ENCODE data around the gene VPS35L.

VPS35L gene

DNA sequence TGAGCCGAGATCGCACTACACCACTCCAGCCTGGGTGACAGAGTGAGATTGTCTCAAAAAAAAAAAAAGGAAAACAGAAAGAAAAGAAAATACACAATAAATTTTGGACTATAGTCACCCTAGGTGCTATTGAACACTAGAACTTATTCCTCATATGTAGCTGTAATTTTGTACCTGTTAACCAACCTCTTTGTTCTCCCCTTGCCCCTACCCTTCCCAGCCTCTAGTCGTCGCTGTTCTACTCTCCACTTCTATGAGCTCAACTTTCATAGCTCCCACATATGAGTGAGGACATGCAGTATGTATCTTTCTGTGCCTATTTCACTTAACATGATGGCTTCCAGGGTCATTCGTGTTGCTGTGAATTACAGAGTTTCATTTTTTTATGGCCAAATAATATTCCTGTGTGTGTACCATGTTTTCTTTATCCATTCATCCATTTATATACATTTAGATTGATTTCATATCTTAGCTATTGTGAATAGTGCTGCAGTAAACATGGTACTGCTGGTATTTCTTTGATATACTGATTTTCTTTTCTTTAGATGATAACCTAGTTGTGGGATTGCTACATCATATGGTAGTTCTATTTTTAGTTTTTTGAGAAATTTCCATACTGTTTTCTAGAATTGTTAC, 28.3 kb downstream of the VPS35L start:
- H3K4me1 ChIP-seq (ENCODE audit: control insufficient read depth, insufficient read depth, low read length), result peaks cover 3% of the 10 kb centered on the region
- H3K27ac ChIP-seq (ENCODE audit: low read depth, low read length), result no peak overlapping the region
- no peak overlapping the region for H3K9ac ChIP-seq (ENCODE audit: low read length)
- no peak overlapping the region for H3K4me3 ChIP-seq (ENCODE audit: low read length)
- no peaks in the 10 kb centered on the region for H3K27me3 ChIP-seq (ENCODE audit: control insufficient read depth, insufficient read depth, low read length)
- peaks cover 17% of the 10 kb centered on the region for H3K36me3 ChIP-seq (ENCODE audit: control insufficient read depth, insufficient read depth, low read length)

GRCh38 chr16:19588661-19589060, 33.2 kb downstream of the VPS35L start:
- peaks cover 3% of the 10 kb centered on the region for H3K4me1 ChIP-seq (ENCODE audit: control insufficient read depth, insufficient read depth, low read length)
- no peak overlapping the region for H3K27ac ChIP-seq (ENCODE audit: low read depth, low read length)
- no peak overlapping the region for H3K9ac ChIP-seq (ENCODE audit: low read length)
- H3K4me3 ChIP-seq (ENCODE audit: low read length), result no peak overlapping the region
- H3K27me3 ChIP-seq (ENCODE audit: control insufficient read depth, insufficient read depth, low read length), result no peaks in the 10 kb centered on the region
- peaks cover 7% of the 10 kb centered on the region for H3K36me3 ChIP-seq (ENCODE audit: control insufficient read depth, insufficient read depth, low read length)

- no peak overlapping the region for H3K9ac ChIP-seq (ENCODE audit: low read length)
- no peak overlapping the region for H3K4me3 ChIP-seq (ENCODE audit: low read length)
- peaks cover 3% of the 10 kb centered on the region for H3K4me1 ChIP-seq (ENCODE audit: control insufficient read depth, insufficient read depth, low read length)
- no peaks in the 10 kb centered on the region for H3K27me3 ChIP-seq (ENCODE audit: control insufficient read depth, insufficient read depth, low read length)
- peaks cover 10% of the 10 kb centered on the region for H3K36me3 ChIP-seq (ENCODE audit: control insufficient read depth, insufficient read depth, low read length)
- peak overlapping the region; percentile 80 for H3K27ac ChIP-seq (ENCODE audit: low read depth, low read length)
Observed at GRCh38 chr16:19589106-19589505, 33.6 kb downstream of the VPS35L start.

DNA sequence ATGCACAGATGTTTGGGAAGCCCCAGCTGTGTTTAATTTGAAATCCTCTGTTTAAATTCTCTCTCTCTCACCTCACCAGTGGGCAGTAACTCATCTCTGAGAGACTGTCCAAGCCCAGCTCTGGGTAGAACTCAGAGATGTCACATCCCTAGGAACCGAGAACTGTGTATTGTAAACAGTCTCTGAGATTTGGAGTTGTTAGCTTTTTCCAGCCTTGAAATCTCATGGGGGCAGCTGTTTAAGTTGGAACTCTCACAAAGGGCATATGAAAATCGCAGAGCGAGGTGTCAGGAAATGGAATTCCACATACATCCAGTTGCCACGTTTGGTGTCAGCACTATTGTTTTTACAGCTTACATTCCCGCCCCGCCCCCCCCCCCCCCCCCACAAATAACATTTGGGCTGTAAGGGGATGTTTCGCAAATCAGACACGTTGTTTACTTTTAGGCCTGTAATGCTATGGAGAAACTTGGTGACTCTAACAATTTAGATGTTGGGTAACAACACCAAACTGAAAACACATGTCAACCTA, 34.3 kb downstream of the VPS35L start:
- Histone ChIP-seq H3K4me1 (ENCODE audit: control insufficient read depth, insufficient read depth, low read length) (peaks cover 3% of the 10 kb centered on the region), H3K36me3 (ENCODE audit: control insufficient read depth, insufficient read depth, low read length) (peaks cover 13% of the 10 kb centered on the region), H3K27me3 (ENCODE audit: control insufficient read depth, insufficient read depth, low read length) (no peaks in the 10 kb centered on the region), H3K4me3 (ENCODE audit: low read length) (no peak overlapping the region), H3K27ac (ENCODE audit: low read depth, low read length) (peak overlapping the region; percentile 80), H3K9ac (ENCODE audit: low read length) (no peak overlapping the region)

GRCh38 chr16:19595043-19595767, 39.7 kb downstream of the VPS35L start:
- Histone ChIP-seq H3K4me3 (ENCODE audit: low read length) (no peak overlapping the region), H3K27me3 (ENCODE audit: control insufficient read depth, insufficient read depth, low read length) (no peaks in the 10 kb centered on the region), H3K27ac (ENCODE audit: low read depth, low read length) (no peak overlapping the region), H3K4me1 (ENCODE audit: control insufficient read depth, insufficient read depth, low read length) (peaks cover 3% of the 10 kb centered on the region), H3K9ac (ENCODE audit: low read length) (no peak overlapping the region), H3K36me3 (ENCODE audit: control insufficient read depth, insufficient read depth, low read length) (peaks cover 15% of the 10 kb centered on the region)

DNA sequence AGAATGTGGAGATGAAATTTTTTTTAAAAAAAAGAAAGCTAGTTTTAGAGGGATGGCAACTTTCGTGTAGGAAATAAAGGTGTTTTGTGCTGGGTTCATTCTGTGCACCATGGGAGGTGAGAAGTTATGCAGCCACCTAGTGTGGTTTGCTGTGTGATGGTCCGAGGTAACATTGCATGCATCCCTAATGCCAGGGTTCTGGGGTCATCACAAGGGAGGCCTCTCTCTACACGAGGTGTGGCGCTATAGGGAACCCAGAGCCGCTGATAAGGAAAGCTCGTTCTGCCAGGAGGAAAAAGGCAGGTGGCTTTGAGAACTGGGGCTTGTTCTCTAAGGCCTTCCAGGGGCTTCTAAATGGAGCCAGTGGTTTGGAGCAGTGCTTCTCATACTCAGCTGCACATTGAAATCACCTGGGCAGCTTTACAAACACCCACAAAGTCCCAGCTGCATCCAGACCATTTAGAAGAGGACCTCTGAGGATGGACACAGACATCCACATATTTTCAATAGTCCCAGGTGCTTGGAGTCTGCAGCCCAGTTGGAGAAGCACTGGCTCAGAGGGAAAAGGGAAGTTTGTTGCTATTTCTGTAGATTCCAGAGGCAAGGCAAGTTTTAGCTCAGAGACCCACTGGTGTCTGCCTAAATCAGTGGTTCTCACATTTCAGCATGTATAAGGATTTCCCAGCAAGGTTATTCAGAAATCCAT, 43.5 kb downstream of the VPS35L start:
- Histone ChIP-seq H3K9ac (ENCODE audit: low read length) (no peak overlapping the region), H3K27ac (ENCODE audit: low read depth, low read length) (no peak overlapping the region), H3K4me1 (ENCODE audit: control insufficient read depth, insufficient read depth, low read length) (no peaks in the 10 kb centered on the region), H3K4me3 (ENCODE audit: low read length) (no peak overlapping the region), H3K36me3 (ENCODE audit: control insufficient read depth, insufficient read depth, low read length) (peaks cover 15% of the 10 kb centered on the region), H3K27me3 (ENCODE audit: control insufficient read depth, insufficient read depth, low read length) (no peaks in the 10 kb centered on the region)

DNA sequence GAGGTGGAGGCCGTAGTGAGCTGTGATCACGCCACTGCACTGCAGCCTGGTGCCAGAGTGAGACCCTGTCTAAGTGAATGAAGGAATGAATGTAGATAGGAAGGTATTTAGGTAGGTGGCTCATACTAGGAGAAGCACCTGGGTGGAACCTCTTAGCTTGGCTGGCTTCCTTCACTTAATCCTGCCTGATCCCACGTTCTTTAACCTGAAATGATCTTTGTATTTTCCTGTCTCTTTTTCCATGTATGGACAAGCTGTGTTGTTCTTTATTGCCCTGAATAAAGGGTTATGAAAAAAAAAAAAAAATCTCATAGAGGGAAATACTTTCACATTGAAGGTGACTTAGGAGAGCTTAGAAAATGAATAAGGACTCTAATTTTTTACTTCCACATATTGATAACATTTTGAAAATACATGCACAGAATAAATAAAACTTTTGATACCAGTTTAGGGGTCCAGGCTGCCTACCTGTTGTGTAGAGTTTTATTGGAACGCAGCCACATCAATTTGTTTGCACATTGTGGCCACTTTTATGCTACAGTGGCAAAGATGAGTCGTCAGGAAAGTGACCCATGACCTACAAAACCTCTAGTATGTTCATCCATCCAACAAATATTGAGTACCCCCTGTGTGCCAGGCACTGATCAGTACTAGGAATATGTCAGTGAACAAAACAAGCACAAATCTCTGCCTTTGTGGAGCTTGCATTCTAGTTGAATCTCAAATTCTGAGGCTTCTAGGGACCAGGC, 44.6 kb downstream of the VPS35L start:
- Histone ChIP-seq H3K4me3 (ENCODE audit: low read length) (no peak overlapping the region), H3K4me1 (ENCODE audit: control insufficient read depth, insufficient read depth, low read length) (no peaks in the 10 kb centered on the region), H3K36me3 (ENCODE audit: control insufficient read depth, insufficient read depth, low read length) (peaks cover 7% of the 10 kb centered on the region), H3K9ac (ENCODE audit: low read length) (no peak overlapping the region), H3K27me3 (ENCODE audit: control insufficient read depth, insufficient read depth, low read length) (no peaks in the 10 kb centered on the region), H3K27ac (ENCODE audit: low read depth, low read length) (no peak overlapping the region)

- peaks cover 5% of the 10 kb centered on the region for H3K36me3 ChIP-seq (ENCODE audit: control insufficient read depth, insufficient read depth, low read length)
- H3K4me3 ChIP-seq (ENCODE audit: low read length), result no peak overlapping the region
- H3K4me1 ChIP-seq (ENCODE audit: control insufficient read depth, insufficient read depth, low read length), result peaks cover 5% of the 10 kb centered on the region
- H3K27ac ChIP-seq (ENCODE audit: low read depth, low read length), result peak overlapping the region; percentile 22
- H3K27me3 ChIP-seq (ENCODE audit: control insufficient read depth, insufficient read depth, low read length), result no peaks in the 10 kb centered on the region
- H3K9ac ChIP-seq (ENCODE audit: low read length), result no peak overlapping the region
Observed at GRCh38 chr16:19601083-19601976, 45.8 kb downstream of the VPS35L start.

GRCh38 chr16:19604911-19605310, 49.4 kb downstream of the VPS35L start:
- H3K36me3 ChIP-seq (ENCODE audit: control insufficient read depth, insufficient read depth, low read length), result peaks cover 12% of the 10 kb centered on the region
- peaks cover 7% of the 10 kb centered on the region for H3K4me1 ChIP-seq (ENCODE audit: control insufficient read depth, insufficient read depth, low read length)
- no peaks in the 10 kb centered on the region for H3K27me3 ChIP-seq (ENCODE audit: control insufficient read depth, insufficient read depth, low read length)
- H3K9ac ChIP-seq (ENCODE audit: low read length), result no peak overlapping the region
- peak overlapping the region; percentile 63 for H3K27ac ChIP-seq (ENCODE audit: low read depth, low read length)
- H3K4me3 ChIP-seq (ENCODE audit: low read length), result no peak overlapping the region

- Histone ChIP-seq H3K27ac (ENCODE audit: low read depth, low read length) (peak overlapping the region; percentile 63), H3K9ac (ENCODE audit: low read length) (no peak overlapping the region), H3K4me1 (ENCODE audit: control insufficient read depth, insufficient read depth, low read length) (peaks cover 7% of the 10 kb centered on the region), H3K27me3 (ENCODE audit: control insufficient read depth, insufficient read depth, low read length) (no peaks in the 10 kb centered on the region), H3K36me3 (ENCODE audit: control insufficient read depth, insufficient read depth, low read length) (peaks cover 14% of the 10 kb centered on the region), H3K4me3 (ENCODE audit: low read length) (no peak overlapping the region)
Observed at GRCh38 chr16:19605701-19606100, 50.2 kb downstream of the VPS35L start.

GRCh38 chr16:19607616-19608280, 52.2 kb downstream of the VPS35L start:
- Histone ChIP-seq H3K9ac (ENCODE audit: low read length) (no peak overlapping the region), H3K27me3 (ENCODE audit: control insufficient read depth, insufficient read depth, low read length) (no peaks in the 10 kb centered on the region), H3K4me3 (ENCODE audit: low read length) (no peak overlapping the region), H3K27ac (ENCODE audit: low read depth, low read length) (peak overlapping the region; percentile 18), H3K4me1 (ENCODE audit: control insufficient read depth, insufficient read depth, low read length) (peaks cover 7% of the 10 kb centered on the region), H3K36me3 (ENCODE audit: control insufficient read depth, insufficient read depth, low read length) (peaks cover 12% of the 10 kb centered on the region)
